GM23248 (cell line): ENCODE data around the gene ABCC4.

Experiments
- EZH2 ChIP-seq: fragments of 200-600 bp; sonication (generic); IDR thresholded peaks from 2 replicates; pipeline ENCODE4 v1.6.1; 2018; ENCODE audit warnings: antibody characterized with exemption, mild to moderate bottlenecking; ENCODE audit not compliant: insufficient read depth, poor library complexity, severe bottlenecking
- EZH2phosphoT487 ChIP-seq: fragments of 200-600 bp; sonication (generic); IDR thresholded peaks from 2 replicates; pipeline ENCODE4 v1.6.1; 2018; ENCODE audit warnings: antibody characterized with exemption, moderate library complexity, mild to moderate bottlenecking, low read depth; ENCODE audit not compliant: insufficient read depth

GRCh38 chr13:95159458-95159857 is 141.8 kb downstream of the ABCC4 start:
- no peak for TF ChIP-seq EZH2
- no peak for TF ChIP-seq EZH2phosphoT487
